NCI-H2196 (cell line): Measurements from ENCODE around the gene PPHLN1.
A peak's percentile ranks its signal among the peaks of the same experiment; 100 is the strongest.
"Not testable (repeated sequence)": the region's sequence is repeated elsewhere in the genome, so short reads cannot be mapped to it uniquely, and the experiment has no call there.

ENCODE experiments used
- DNase-seq: peaks from one replicate; lab custom pipeline; 2025; ENCODE audit not compliant: unreplicated experiment; lab: John Stamatoyannopoulos, UW

Gene PPHLN1

DNA sequence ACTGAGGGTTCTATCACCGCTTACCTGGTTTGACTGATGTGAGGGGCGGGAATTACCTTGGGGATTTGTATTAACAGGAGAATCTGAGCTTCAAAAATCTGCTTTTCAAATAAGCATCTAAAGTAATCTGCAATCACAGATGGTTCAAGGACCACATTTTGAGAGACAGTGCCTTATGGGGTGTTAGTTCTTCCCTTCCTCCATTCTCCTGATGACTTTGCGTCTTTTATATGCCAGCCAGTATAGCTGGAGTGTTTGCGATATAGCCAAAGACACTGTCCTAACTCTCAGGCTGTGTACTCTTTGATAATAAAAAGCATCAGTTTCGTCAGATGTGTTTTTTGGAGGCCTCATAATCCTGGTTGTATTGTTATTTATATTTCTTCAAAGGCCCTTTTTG is 39.5 kb downstream of the PPHLN1 start:
- DNase-seq: no peak

DNA sequence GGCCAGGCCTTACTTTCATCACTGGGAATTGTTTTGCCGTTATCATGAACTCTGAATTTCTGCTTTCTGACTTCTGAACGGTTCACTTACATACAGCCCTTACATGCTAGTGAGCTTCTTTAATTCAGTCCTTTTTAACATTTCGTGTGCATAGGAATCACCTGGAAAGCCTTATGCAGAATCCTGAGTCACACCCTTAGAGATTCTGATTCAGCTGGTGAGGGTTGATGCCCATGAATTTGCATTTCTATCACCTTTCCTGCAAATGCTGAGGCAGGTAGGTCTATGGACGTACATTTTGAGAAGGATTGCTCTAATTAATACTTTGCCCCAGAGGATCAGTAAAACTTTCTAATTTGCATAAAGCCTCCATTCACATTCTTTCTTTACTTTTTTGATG is 44.0 kb downstream of the PPHLN1 start:
- DNase-seq: no peak

DNA sequence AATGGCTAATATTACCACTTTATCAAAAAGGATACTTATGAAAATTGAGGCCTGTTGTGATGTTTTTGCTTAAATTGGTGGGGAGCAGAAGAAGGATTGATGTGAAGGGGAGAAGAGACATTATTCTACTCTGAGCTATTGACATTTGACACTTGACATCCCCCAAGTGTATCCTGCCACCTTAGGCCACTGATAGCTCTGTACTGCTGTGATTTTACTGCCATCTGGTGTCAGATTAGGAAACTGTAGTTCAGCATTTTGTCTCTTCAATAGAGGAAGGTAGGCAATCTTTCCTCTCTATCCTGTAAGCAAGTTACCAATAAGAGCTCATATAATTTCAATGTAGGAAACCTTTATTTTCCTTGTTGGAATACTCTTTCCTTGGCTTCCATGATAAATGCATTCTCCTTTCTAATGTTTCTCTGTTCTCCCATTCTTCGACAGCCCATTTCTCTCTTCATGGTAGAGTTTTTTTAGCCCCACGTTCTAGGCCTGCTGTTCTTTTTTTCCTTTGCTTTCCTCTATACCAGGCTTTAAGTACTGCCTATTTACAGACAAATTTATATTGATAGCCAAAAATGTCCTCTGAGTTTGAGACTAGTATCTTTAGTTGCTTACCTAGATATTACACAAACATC is 46.3 kb downstream of the PPHLN1 start:
- DNase-seq: peak; percentile 63

DNA sequence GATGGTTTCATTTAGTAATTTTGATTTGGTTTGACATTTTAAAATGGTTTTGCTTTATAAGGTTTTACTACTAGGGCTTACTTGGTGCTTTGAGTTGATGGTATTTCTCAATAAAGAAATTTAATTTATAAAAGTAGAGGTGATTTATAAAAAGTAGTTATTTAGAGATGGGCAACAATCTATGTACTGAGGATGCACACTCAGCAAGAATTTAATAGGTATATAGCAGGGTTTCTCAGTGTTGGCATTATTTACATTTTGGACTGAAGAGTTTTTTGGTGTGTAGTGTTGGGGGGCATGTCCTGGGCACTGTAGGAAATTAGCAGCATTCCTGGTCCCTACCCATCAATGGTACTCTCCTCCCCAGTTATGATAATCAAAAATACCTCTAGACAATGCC is 47.7 kb downstream of the PPHLN1 start:
- DNase-seq: no peak

DNA sequence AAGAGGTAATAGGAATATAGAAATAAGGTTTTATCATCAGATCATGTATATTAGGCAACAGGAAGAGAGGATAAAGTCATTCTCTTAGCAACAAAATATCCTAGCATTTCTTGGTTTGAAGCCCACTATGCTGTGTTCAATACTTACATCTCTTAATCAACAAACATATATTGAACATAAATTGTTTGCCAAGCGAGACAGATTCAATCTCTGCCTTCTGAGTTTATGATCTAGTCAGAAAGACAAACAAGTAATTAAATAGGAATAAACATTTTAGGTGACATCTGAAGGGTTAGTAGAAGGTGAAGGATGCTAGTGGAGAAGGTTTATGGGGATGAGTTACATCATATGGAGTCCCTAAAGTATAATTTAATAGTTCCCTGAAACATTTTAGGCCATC is 54.8 kb downstream of the PPHLN1 start:
- DNase-seq: no peak

DNA sequence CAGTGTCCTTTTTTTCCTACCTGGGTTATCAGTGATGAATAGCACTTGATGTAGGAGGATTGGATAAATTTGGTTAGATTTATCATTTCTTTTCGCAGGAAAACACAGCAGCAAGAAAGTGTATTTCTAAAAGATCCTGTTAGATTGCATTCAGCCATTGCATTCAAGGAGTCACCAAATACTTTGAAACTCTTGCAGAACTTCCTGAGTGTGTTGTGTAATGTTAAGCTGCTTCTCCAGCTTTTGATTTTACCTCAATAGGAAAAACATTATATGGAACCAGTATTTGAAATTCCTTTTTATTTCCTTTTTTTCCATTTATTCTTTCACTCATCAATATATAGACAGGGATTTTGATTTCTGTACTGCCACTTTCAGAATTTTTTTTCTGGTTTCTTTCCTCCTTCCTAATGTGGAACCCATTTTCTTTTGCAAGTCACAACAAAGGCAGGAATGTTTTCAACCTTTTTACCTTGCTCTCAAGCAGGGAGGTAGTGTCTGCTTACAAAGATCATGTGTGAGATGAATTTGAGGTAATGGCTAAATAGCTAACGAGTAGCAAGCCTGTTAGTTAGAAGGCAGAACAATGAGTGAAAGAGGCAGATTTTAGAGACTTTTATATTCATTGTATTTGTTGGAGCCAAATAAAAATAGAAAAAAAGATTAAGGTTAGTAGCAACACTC is 56.2 kb downstream of the PPHLN1 start:
- DNase-seq: no peak

DNA sequence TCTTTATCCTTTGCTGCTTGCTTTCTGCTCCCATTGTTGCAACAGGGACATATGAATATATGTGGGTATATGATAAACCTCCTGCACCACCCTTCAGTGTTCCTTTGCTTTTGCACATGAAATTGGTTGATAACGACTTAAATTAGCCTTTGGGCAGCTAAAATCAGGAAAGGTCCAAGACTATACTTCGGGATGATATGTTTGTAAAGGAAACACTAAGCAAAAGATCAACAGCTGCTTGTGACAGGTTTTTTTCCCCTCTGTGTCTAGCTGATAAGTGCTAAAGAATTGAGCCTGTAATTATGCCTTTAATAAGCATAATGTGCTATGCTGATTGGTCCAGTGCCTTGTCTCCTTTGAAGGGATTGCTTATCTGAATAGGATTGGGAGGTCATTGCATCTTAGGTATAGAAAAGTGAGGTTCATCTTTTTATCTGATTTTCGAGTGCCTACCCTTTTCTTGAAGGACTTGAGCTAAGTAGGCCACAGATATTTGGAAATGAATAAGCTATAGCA is 59.4 kb downstream of the PPHLN1 start:
- DNase-seq: no peak

DNA sequence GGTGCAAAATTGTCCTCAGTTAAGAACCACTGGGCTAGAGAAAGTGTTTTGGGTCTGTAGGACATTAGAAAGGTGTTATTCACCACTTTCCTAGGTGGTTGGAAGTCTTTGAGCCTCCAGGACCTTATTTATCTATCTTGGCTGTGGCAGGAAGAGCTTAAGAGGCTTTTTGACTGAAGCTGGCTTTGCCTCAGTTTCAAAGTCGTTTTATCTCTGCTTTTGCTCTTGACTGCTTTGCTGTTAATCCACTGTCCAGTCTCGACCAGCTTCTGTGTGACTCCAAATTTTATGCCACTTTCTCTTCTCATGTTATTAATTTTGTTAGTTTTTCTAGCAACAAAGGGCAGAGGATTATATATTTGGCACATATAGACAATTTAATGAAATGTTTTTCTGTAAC is 60.3 kb downstream of the PPHLN1 start:
- no peak for DNase-seq

DNA sequence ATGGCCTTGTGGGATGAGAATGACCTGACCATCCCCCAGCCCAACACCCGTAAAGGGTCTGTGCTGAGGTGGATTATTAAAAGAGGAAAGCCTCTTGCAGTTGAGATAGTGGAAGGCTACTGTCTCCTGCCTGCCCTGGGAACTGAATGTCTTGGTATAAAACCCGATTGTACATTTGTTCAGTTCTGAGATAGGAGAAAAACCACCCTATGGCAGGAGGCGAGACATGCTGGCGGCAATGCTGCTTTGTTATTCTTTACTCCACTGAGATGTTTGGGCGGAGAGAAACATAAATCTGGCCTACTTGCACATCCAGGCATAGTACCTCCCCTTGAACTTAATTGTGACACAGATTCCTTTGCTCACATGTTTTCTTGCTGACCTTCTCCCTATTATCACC is 62.1 kb downstream of the PPHLN1 start:
- not testable (repeated sequence) for DNase-seq

DNA sequence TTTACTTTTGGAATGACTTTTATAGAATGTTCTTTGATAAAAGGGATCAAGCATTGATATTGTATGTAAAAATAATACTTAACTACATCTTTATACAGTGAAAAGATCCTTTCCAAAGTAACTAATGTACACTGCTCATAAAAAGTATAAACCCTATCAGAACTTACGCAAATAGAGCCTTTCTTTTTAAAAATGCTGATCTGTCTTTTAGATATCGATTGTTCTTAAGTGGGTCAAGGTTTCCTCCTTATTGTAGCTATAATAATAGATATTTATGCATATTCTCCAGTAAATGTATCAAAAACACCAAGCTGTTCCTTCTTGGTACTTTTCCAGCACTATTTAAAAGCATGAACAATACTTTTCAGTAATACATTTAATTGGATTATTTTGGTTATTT is 68.5 kb downstream of the PPHLN1 start:
- no peak for DNase-seq

DNA sequence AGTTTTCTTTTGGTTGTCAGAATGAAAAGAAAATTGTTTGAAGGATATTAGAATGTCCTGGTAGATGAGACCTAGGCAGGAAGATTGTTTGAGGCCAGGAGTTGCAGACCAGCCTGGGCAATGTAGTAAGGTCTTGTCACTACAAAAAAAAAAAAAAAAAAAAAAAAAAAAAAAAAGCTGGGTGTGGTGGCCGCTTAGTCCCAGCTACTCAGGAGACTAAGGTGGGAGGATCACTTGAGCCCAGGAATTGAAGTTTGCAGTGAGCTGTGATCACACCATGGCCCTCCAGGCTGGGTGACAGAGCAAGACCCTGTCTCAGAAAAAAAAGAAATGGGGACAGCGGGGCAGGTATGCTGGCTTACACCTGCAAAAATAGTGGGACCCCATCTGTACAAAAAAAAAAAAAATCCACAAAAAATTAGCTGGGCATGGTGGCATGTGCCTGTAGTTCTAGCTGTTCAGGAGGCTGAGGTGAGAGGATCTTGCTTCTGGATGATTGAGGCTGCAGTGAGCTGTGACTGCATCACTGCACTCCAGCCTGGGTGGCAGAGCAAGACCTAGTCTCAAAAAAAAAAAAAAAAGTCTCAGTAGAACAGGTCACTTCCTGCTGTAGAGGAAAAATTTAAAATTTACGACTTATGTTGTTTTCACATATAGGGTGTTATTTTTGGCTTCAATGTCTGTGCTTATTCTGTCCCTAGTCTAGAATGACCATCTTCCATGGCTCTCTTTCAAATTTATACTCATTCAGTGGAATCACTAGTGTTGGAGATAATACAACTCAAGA is 70.7 kb downstream of the PPHLN1 start:
- no peak for DNase-seq

DNA sequence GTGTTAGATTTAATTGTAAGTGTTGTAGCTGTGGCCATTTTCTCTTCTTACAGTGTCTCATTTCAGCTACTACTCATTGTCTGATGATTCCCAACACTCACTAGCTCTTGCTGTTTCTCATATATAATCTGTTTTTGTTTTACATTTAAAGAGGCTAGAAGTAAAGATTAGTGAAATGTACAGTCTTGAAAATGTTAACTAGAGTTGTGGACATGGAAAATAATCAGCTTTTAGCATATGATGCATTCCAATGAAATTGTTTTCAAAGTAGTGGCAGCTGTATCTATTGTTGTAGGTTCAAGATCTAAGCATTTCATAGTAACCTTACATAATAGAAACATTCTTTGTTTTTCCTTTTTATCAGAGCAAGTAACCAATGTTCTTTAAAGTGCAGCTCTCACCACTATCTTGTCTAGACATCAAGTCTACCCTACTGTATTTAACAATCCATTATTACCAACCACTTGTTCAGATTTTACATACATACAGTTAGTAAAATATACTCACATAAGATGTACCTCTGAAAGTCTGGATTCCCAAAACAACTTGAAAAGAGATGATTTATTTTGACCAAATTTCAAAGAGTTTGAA is 76.9 kb downstream of the PPHLN1 start:
- DNase-seq: no peak

DNA sequence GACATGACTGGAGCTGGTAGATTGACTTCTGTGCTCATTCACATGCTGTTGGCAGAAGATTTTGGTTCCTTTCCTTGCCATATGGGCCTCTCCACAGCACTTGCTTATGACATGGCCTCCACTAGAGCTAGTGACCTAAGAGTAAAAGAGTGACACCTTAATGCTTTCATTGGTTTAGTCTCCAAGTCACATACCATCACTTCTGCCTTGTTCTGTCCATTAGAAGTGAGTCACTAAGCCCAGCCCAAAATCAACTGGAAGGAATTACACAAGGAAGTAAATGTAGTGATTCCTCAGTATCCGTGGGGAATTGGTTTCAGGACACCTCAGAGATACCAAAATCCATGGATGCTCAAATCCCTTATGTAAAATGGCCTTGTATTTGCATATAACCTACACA is 81.3 kb downstream of the PPHLN1 start:
- no peak for DNase-seq

DNA sequence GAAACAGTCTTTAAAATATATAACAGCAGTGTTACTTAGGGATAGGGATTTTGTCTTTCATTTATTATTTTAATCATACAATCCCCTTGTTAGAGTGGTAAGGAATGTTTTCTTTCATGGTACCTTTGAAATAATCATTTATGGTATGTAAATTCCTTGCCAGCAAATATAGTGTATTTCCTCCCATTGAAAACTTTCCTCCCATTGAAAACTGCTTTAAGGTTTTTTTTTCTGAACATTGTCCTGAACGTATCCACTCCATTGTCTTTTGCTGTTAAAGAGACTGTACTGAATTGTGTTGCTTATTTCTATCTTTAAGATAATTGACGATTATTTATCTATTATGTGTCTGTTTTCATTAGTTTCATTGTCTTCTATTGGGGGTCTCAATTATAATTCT is 83.5 kb downstream of the PPHLN1 start:
- DNase-seq: no peak

DNA sequence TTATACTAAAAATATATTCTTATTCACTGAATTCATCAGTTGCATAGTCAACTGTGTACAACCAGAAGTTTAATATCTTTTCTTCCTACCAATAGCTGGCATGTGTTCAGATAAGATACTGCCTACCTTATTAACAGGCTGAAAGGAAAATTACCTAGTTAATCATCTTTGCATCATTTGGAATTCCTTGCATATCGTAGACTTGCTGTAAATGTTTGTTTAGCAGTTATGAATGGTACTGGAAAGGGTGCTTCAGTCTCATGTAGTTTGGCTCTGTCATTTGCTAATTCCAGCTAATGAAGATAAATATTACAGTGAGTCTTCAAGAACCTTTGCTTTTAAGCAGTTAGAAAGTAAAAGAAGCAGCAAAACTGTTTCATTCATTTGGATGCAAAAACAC is 84.4 kb downstream of the PPHLN1 start:
- no peak for DNase-seq

DNA sequence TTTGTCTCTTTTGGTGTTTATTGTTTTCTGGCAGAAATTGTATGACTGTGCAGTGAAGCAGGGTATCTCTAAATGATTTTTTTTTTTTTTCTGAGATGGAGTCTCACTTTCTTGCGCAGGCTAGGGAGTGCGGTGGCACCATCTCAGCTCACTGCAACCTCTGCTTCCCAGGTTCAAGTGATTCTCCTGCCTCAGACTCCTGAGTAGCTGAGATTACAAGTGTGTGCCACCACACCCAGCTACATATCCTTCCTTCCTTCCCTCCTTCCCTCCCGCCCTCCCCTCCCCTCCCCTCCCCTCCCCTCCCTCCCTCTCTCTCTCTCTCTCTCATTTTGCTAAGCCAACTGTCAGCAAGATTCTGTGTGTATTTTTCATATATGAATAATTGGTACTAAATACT is 94.4 kb downstream of the PPHLN1 start:
- no peak for DNase-seq

DNA sequence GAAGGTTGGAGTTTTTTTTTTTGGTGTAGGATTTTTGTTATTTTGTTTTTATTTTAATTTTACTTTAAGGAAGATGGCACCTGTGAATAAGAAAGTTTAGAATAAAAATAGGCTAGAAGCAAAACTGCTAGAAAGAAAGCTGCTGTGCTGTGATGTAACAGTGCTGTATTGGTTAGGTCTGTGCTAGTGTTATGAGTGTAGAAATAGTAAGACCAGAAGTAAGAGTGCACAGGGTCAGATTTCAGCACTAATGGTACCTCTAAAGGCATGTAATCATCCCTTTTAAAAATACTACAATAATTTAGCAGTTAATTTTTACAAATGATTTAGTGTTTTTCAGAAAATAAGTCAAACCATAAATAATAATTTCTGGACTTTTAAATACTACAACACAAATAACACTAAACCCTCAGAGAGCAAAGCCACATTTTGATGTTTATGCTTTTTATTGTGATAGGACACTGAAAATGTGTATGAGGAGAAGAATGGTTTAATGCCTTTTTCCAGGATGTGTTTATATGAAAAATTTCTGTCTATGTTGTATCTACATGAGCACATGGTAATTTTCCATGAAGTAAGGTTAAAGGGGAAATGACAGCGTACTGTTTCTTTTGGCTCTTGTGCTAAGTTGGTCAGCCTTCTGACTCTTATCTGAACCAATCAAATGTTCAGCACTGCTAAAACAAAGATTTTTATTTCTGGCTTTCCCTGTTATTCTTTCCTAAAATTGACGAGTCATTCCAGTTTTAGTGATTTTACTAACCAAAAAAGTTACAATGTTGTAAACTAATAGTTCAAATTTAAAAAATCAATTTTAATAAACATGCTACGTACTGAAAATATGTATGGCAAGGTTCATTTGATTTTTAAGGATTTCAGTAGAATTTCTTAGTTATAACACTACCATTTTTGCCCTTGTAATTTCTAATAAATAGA is 96.1 kb downstream of the PPHLN1 start:
- no peak for DNase-seq

DNA sequence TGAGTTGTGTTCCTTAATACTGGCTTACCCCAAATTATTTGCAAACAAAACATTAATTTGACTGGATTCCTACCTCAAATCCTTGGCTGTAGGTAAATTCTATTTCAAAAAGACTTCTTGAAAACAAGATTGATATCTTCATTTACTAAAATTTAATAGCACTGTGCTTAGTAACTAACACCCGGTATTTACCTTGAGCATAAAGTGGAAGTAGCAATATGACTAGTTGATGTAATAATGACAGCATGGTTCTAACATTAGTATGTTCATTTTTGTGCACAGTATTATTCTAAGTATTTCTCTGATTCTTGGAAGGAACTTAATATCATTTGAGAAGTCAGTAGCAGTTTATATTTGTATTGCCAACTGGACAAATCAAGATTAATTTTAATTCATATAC is 96.8 kb downstream of the PPHLN1 start:
- DNase-seq: no peak

DNA sequence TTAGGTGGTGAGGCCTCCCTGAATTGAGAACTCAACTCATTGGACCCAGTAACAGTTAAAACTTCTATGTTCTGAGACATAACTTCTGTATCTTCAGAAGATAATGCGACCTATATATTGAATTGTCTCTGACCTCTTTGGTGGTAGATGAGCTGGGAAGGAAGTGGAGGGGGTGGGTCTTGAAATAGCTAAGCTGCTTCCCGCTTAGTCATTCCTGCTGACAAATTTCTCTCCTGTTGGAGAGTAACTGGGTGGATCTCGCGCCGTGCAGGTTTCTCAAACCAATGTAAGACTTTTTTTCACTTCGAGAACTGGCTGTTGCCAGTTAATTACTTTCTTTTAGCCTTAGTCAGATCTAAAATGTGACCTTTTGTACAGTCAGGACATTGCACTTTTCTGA is 100.8 kb downstream of the PPHLN1 start:
- DNase-seq: no peak

DNA sequence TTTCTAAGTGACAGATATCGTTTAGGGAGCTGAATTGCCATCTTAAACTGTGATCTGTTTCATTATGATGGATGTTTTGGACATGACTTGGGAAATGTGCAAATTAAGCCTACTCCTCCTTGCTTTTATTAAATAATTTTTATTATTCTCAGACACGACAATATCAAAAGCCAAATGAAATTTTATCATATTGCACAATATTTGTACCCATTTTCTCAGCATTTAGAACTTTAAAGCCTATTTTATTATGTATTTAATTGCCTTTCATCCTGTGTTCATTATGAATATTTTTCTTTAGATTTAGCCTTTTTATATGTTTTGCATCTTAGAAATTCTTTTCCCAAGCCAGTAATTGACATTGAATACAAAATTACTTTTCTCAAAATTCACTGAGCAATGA is 102.9 kb downstream of the PPHLN1 start:
- no peak for DNase-seq
